Spleen (tissue), 11 donors: ENCODE measurements around the gene SPIRE1. TPM values are rescaled to one million over a fixed set of nuclear protein-coding genes. Genes with fewer than 3 reads are reported as not detected.

Experiments used
- DNase-seq: peaks from one replicate; pipeline ENCODE4 v3.0.0-alpha.2; 2020
- H3K27ac ChIP-seq, 8 donors: fragments of 200-600 bp; sonication (generic) in 7 of 8; 1 replicate in 4 of 8; 2 replicates in 4 of 8; pipeline versions ENCODE4 v1.5.0 to v1.8.0; 2016 to 2021; ENCODE audit warnings: inconsistent platforms in 4 of 8, mild to moderate bottlenecking in 4 of 8, moderate library complexity in 1 of 8
- H3K27me3 ChIP-seq, 7 donors: fragments of 200-600 bp; sonication (generic) in 6 of 7; replicated peaks in 1 of 7; 1 replicate in 4 of 7; 2 replicates in 3 of 7; pipeline versions ENCODE4 v1.5.0 to v1.8.0; 2016 to 2021; ENCODE audit warnings: inconsistent platforms in 3 of 7, mild to moderate bottlenecking in 1 of 7
- H3K36me3 ChIP-seq, 6 donors: fragments of 200-600 bp; sonication (generic) in 5 of 6; 1 replicate in 4 of 6; 2 replicates in 2 of 6; pipeline versions ENCODE4 v1.5.0 to v1.8.0; 2016 to 2021; ENCODE audit warnings: inconsistent platforms in 2 of 6
- H3K4me1 ChIP-seq, 6 donors: fragments of 200-600 bp; sonication (generic) in 5 of 6; 1 replicate in 3 of 6; 2 replicates in 3 of 6; pipeline versions ENCODE4 v1.5.0 to v1.8.0; 2016 to 2021; ENCODE audit warnings: inconsistent platforms in 3 of 6
- H3K4me3 ChIP-seq, 8 donors: fragments of 200-600 bp; sonication (generic) in 7 of 8; 1 replicate in 4 of 8; 2 replicates in 4 of 8; pipeline versions ENCODE4 v1.5.0 to v1.8.0; 2016 to 2021; ENCODE audit warnings: inconsistent platforms in 4 of 8, mild to moderate bottlenecking in 4 of 8, moderate library complexity in 2 of 8
- H3K9me3 ChIP-seq, 8 donors: fragments of 200-600 bp; sonication (generic) in 7 of 8; 1 replicate in 4 of 8; 2 replicates in 4 of 8; pipeline versions ENCODE4 v1.5.0 to v1.8.0; 2016 to 2021; ENCODE audit warnings: inconsistent platforms in 4 of 8
- POLR2A ChIP-seq, 3 donors: fragments of 450-650 bp; IDR thresholded peaks; one replicate each; pipeline ENCODE4 v1.5.1; 2017; ENCODE audit warnings: antibody characterized with exemption in 3 of 3, mild to moderate bottlenecking in 1 of 3
- POLR2AphosphoS5 ChIP-seq, 3 donors: sonication (generic); formaldehyde crosslinking; IDR thresholded peaks; one replicate each; pipeline ENCODE4 v1.5.1; 2017; ENCODE audit warnings: antibody characterized with exemption in 3 of 3
- whole genome bisulfite sequencing, 5 donors: extraction: QIAGEN DNeasy Blood & Tissue Kit in 3 of 5; methylation state at CpG; one replicate each; pipeline versions ENCODE4 v1.1.5 to v1.1.7; 2013 to 2018; 5-methylcytosine and 5-hydroxymethylcytosine counted together
- intact Hi-C: fragments of 100-400 bp; cut with DNase I; formaldehyde crosslinking; loops from one replicate; pipeline ENCODE4 v1.15.0; 2023; ENCODE audit warnings: low total_unique reads
- polyA plus RNA-seq, 3 donors: library from polyadenylated mRNA; stranded (reverse); fragments of 200-250 nt; gene quantifications; one replicate each; pipeline ENCODE4 v1.2.1, GENCODE V29; 2013
- total RNA-seq, 7 donors: library from RNA; depleted of rRNA in 3 of 7; stranded (reverse); fragments of >200 nt in 3 of 7; fragmentation: NEBNext Ultra II Directional in 4 of 7; extraction: Animal tissue kit (Norgen Biotek cat#: 25700) in 4 of 7; gene quantifications; one replicate each; pipeline versions ENCODE4 v1.1.0 to v1.2.1, GENCODE V29; 2016 to 2021
- TF ChIP-seq, protein P1 (sequence below), 11 experiments: fragments of 200-600 bp in 7 of 11; fragments of 450-650 bp in 4 of 11; sonication (generic) in 4 of 11; IDR thresholded peaks in 8 of 11; conservative IDR thresholded peaks in 3 of 11; 1 replicate in 7 of 11; 2 replicates in 4 of 11; pipeline versions ENCODE4 v1.4.0 to v1.8.0; 2016 to 2021; ENCODE audit warnings: antibody characterized with exemption in 11 of 11, inconsistent platforms in 4 of 11, mild to moderate bottlenecking in 1 of 11
- donor health status: healthy with polysubstance abuse.
- donor health status: DM: no; HTN: no; CAD: no; lungs with moderate emphysema.
- donor health status: DM: no; HTN: no; CAD: no.
- donor health status: Bipolar disorder and iron deficiency.
- donor health status: healthy.
- donor health status: DM: no; HTN: no; CAD: no.
- donor health status: DM: yes; HTN: yes; CAD: no.

SPIRE1 gene
- total and polyA plus RNA-seq, 10 donors = 1.4 to 19.4 (median 11.1) TPM

GRCh38 chr18:12429556-12429955 is 228.4 kb downstream of the SPIRE1 start:
- H3K9me3 ChIP-seq = no peaks in the 10 kb centered on the region
- 87 to 96% (median 92%) methylated on average over 13 to 16 of the region's 16 CpGs for WGBS, 5 donors
- no peak overlapping the region for H3K27ac ChIP-seq
- no peak for TF ChIP-seq POLR2A (IDR thresholded peaks at IDR 0.05)
- TF ChIP-seq, protein P1, sequence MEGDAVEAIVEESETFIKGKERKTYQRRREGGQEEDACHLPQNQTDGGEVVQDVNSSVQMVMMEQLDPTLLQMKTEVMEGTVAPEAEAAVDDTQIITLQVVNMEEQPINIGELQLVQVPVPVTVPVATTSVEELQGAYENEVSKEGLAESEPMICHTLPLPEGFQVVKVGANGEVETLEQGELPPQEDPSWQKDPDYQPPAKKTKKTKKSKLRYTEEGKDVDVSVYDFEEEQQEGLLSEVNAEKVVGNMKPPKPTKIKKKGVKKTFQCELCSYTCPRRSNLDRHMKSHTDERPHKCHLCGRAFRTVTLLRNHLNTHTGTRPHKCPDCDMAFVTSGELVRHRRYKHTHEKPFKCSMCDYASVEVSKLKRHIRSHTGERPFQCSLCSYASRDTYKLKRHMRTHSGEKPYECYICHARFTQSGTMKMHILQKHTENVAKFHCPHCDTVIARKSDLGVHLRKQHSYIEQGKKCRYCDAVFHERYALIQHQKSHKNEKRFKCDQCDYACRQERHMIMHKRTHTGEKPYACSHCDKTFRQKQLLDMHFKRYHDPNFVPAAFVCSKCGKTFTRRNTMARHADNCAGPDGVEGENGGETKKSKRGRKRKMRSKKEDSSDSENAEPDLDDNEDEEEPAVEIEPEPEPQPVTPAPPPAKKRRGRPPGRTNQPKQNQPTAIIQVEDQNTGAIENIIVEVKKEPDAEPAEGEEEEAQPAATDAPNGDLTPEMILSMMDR (IDR thresholded peaks at IDR 0.05 in 8 of 11, conservative IDR thresholded peaks at IDR 0.05 in 3 of 11) = no peak
- TF ChIP-seq POLR2AphosphoS5 (IDR thresholded peaks at IDR 0.05) = no peak
- intact Hi-C loops = no loop called here
- peak; percentile 70 for DNase-seq
- no peak overlapping the region for H3K4me3 ChIP-seq
- H3K4me1 ChIP-seq = no peaks in the 10 kb centered on the region
- H3K27me3 ChIP-seq = no peaks in the 10 kb centered on the region
- peaks cover 0 to 45% (median 3%) of the 10 kb centered on the region in 6 donors for H3K36me3 ChIP-seq

DNA sequence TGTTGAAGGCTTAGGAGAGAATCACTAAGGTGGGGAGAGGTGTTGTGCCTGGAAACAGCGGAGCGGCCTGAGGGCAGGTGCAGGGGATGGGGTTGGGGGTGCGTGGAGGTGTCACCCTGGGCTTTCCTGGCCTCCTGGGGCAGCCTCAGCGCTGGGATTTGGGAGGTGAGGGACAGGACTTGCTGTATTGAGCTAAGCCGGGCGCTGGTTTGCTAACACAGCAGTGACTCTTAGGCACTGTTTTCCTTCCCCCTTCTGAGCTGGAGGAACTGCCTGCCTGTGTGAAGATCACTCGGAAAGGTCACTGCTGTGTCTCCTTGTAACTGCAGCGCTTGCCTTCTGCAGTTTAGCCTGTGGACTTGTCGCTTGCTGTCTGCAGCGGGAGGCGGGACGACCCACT is 229.0 kb downstream of the SPIRE1 start:
- peak; percentile 68 for DNase-seq
- WGBS, 5 donors = 84 to 97% (median 89%) methylated on average over 12 of the region's 12 CpGs
- intact Hi-C loops = no loop called here

DNA sequence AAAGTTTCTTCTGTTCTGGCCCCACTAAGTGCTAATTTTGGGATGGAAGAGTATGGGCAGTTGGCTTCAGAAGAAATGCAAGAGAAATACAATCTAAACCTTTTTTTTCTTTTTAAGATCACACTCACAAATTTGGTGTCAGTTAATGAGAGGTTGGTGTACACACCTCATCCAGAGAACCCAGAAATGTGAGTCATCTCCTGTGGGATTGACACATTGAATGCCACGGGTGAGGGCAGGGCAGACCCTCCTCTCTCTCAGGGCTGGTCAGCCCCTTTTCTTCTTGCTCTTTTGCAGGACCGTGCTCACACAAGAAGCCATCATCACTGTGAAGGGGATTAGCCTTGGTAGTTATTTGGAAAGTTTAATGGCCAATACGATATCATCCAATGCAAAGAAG is 231.0 kb downstream of the SPIRE1 start:
- WGBS, 5 donors = 84 to 94% (median 88%) methylated on average over 3 of the region's 3 CpGs
- no peaks in the 10 kb centered on the region for H3K9me3 ChIP-seq
- H3K27me3 ChIP-seq = no peaks in the 10 kb centered on the region
- peaks cover 0 to 19% (median 0%) of the 10 kb centered on the region in 6 donors for H3K36me3 ChIP-seq
- H3K4me3 ChIP-seq = no peak overlapping the region
- H3K4me1 ChIP-seq = no peaks in the 10 kb centered on the region
- H3K27ac ChIP-seq = no peak overlapping the region
- TF ChIP-seq POLR2A (IDR thresholded peaks at IDR 0.05) = no peak
- TF ChIP-seq, protein P1 (IDR thresholded peaks at IDR 0.05 in 8 of 11, conservative IDR thresholded peaks at IDR 0.05 in 3 of 11) = no peak
- TF ChIP-seq POLR2AphosphoS5 (IDR thresholded peaks at IDR 0.05) = no peak
- intact Hi-C loops = no loop called here
- no peak for DNase-seq

More for the DNA sequence above, 229.0 kb downstream of the SPIRE1 start:
- no peaks in the 10 kb centered on the region for H3K27me3 ChIP-seq
- H3K9me3 ChIP-seq = no peaks in the 10 kb centered on the region
- no peak overlapping the region for H3K4me3 ChIP-seq
- TF ChIP-seq POLR2AphosphoS5 (IDR thresholded peaks at IDR 0.05) (no peak), POLR2A (IDR thresholded peaks at IDR 0.05) (no peak)
- peak overlapping the region in 1 of 8 donors; percentile 34 for H3K27ac ChIP-seq
- peaks cover 0 to 39% (median 2%) of the 10 kb centered on the region in 6 donors for H3K36me3 ChIP-seq
- no peaks in the 10 kb centered on the region for H3K4me1 ChIP-seq

- intact Hi-C loops = no loop called here
- Histone ChIP-seq H3K4me3 (no peak overlapping the region), H3K4me1 (peaks cover 0 to 20% (median 14%) of the 10 kb centered on the region in 6 donors), H3K27me3 (peaks cover 0 to 14% (median 0%) of the 10 kb centered on the region in 7 donors), H3K9me3 (no peaks in the 10 kb centered on the region), H3K27ac (no peak overlapping the region), H3K36me3 (peaks cover 0 to 3% (median 0%) of the 10 kb centered on the region in 6 donors)
- DNase-seq = no peak
- TF ChIP-seq POLR2AphosphoS5 (IDR thresholded peaks at IDR 0.05) (no peak), POLR2A (IDR thresholded peaks at IDR 0.05) (no peak)
- TF ChIP-seq, protein P1 (IDR thresholded peaks at IDR 0.05 in 8 of 11, conservative IDR thresholded peaks at IDR 0.05 in 3 of 11) = no peak
- 88 to 95% (median 90%) methylated on average over 4 of the region's 4 CpGs for WGBS, 5 donors
Observed at GRCh38 chr18:12424252-12424651, 233.7 kb downstream of the SPIRE1 start.
